ENCODE results near the gene ITLN1. TPM values are rescaled to one million over a fixed set of nuclear protein-coding genes. Genes with fewer than 3 reads are reported as not detected.
"Not testable (repeated sequence)": the region's sequence is repeated elsewhere in the genome, so short reads cannot be mapped to it uniquely, and the experiment has no call there.

Gene ITLN1
- polyA plus RNA-seq, 1 experiment: not detected

GRCh38 chr1:160868141-160868540, 16.8 kb downstream of the ITLN1 start:
- Histone ChIP-seq H3K36me3 (ENCODE audit: control insufficient read depth, insufficient read depth, low read length) (no peaks in the 10 kb centered on the region), H3K4me3 (ENCODE audit: low read depth, low read length) (no peak overlapping the region), H3K27me3 (ENCODE audit: control insufficient read depth, insufficient read depth, low read length) (no peaks in the 10 kb centered on the region)
- ChIA-PET POLR2A (no interaction called here), CTCF (interaction anchor here (0.7 kb wide), 1 partner anchor 184 kb away, joined by 3 read pairs; no protein-coding TSS in a partner anchor)
- TF ChIP-seq, protein P1, sequence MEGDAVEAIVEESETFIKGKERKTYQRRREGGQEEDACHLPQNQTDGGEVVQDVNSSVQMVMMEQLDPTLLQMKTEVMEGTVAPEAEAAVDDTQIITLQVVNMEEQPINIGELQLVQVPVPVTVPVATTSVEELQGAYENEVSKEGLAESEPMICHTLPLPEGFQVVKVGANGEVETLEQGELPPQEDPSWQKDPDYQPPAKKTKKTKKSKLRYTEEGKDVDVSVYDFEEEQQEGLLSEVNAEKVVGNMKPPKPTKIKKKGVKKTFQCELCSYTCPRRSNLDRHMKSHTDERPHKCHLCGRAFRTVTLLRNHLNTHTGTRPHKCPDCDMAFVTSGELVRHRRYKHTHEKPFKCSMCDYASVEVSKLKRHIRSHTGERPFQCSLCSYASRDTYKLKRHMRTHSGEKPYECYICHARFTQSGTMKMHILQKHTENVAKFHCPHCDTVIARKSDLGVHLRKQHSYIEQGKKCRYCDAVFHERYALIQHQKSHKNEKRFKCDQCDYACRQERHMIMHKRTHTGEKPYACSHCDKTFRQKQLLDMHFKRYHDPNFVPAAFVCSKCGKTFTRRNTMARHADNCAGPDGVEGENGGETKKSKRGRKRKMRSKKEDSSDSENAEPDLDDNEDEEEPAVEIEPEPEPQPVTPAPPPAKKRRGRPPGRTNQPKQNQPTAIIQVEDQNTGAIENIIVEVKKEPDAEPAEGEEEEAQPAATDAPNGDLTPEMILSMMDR (IDR thresholded peaks at IDR 0.05; ENCODE audit: insufficient read depth, low read depth, low read length): no peak
- DNase-seq (ENCODE audit: low read depth): no peak

DNA sequence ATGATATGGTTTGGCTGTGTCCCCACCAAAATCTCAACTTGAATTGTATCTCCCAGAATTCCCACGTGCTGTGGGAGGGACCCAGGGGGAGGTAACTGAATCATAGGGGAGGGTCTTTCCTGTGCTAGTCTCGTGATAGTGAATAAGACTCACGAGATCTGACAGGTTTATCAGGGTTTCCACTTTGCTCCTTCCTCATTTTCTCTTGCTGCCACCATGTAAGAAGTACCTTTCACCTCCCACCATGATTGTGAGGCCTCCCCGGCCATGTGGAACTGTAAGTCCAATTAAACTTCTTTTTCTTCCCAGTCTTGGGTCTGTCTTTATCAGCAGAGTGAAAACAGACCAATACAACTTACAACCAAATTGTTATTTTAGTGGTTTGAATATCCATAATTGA, 17.3 kb downstream of the ITLN1 start:
- CTCF ChIA-PET; H3K4me3 ChIP-seq (ENCODE audit: low read depth, low read length); POLR2A ChIA-PET; H3K36me3 ChIP-seq (ENCODE audit: control insufficient read depth, insufficient read depth, low read length); H3K27me3 ChIP-seq (ENCODE audit: control insufficient read depth, insufficient read depth, low read length); DNase-seq (ENCODE audit: low read depth): not testable (repeated sequence)

- Histone ChIP-seq H3K36me3 (ENCODE audit: control insufficient read depth, insufficient read depth, low read length) (no peaks in the 10 kb centered on the region), H3K4me3 (ENCODE audit: low read depth, low read length) (no peak overlapping the region), H3K27me3 (ENCODE audit: control insufficient read depth, insufficient read depth, low read length) (no peaks in the 10 kb centered on the region)
- CTCF ChIA-PET: interaction anchor here (0.9 kb wide), 1 partner anchor 19 kb away, joined by 4 read pairs; no protein-coding TSS in a partner anchor
- TF ChIP-seq, protein P1 (IDR thresholded peaks at IDR 0.05; ENCODE audit: insufficient read depth, low read depth, low read length): no peak
- DNase-seq (ENCODE audit: low read depth): no peak
- POLR2A ChIA-PET: no interaction called here
These were observed 18.2 kb downstream of the ITLN1 start for GRCh38 chr1:160866695-160867260.

- POLR2A ChIA-PET: no interaction called here
- CTCF ChIA-PET: interaction anchor here (0.9 to 1.5 kb wide), 2 partner anchors 10 to 20 kb away, joined by 4 read pairs; no protein-coding TSS in a partner anchor
- TF ChIP-seq, protein P1 (IDR thresholded peaks at IDR 0.05; ENCODE audit: insufficient read depth, low read depth, low read length): no peak
These were observed 18.8 kb downstream of the ITLN1 start for GRCh38 chr1:160866001-160866694.

DNA sequence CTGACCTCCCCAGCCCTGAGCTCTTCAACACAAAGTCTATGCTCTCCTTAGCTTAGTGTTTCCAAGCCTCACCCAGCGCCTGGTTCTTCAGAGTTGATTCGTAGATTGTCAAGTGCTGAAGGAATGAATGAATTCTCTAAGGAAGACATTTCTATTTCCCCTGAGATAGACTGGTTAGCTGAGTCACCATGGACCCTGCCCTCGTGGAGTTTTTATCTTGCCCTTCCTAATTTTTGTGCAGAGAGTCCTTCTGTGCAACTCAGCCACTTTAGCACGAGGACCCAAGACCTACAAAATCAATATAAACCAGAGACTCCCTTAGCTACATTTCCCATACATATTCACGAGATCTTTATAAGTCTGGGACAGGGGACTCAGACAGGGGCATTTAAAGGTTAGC, 19.6 kb downstream of the ITLN1 start:
- H3K36me3 ChIP-seq (ENCODE audit: control insufficient read depth, insufficient read depth, low read length): no peaks in the 10 kb centered on the region
- H3K4me3 ChIP-seq (ENCODE audit: low read depth, low read length): no peak overlapping the region
- TF ChIP-seq, protein P1 (IDR thresholded peaks at IDR 0.05; ENCODE audit: insufficient read depth, low read depth, low read length): no peak
- ChIA-PET CTCF (interaction anchor here (1.5 kb wide), 1 partner anchor 9 kb away, joined by 4 read pairs; no protein-coding TSS in a partner anchor), POLR2A (no interaction called here)
- no peaks in the 10 kb centered on the region for H3K27me3 ChIP-seq (ENCODE audit: control insufficient read depth, insufficient read depth, low read length)
- no peak for DNase-seq (ENCODE audit: low read depth)

More at GRCh38 chr1:160866001-160866694, 18.8 kb downstream of the ITLN1 start:
- no peak overlapping the region for H3K4me3 ChIP-seq (ENCODE audit: low read depth, low read length)
- no peak for DNase-seq (ENCODE audit: low read depth)
- H3K27me3 ChIP-seq (ENCODE audit: control insufficient read depth, insufficient read depth, low read length): no peaks in the 10 kb centered on the region
- H3K36me3 ChIP-seq (ENCODE audit: control insufficient read depth, insufficient read depth, low read length): no peaks in the 10 kb centered on the region

Measured in BJ (cell line).